ENCODE data around the gene CPNE6. TPM values are rescaled to one million over a fixed set of nuclear protein-coding genes. Genes with fewer than 3 reads are reported as not detected.

The CPNE6 gene
- polyA plus RNA-seq, 1 of the 3 experiments (the other 2 are of a cell fraction) = not detected

DNA sequence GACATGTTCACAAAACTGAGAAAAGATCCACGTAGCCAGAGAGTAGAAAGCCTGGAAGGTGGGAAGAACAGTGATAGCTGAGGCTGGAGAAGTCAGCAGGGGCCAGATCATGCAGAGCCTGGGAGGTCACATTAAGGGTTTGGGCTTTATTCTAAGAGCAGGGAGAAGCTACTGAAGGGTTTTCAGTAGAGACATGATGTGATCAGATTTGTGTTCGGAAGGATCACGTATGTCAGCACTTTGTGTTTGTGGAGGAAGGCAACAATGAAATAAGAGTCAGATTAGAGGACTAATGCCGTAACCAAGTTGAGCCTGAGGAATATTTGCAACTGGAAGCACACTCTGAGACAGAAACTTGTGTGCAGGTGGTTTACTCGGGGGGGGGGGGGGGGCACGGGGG lies 18.5 kb downstream of the CPNE6 start:
- POLR2A ChIA-PET = interaction anchor here (1.0 to 6.2 kb wide), 6 partner anchors 8 to 38 kb away, joined by 4 to 44 read pairs (median 4); partner anchors contain the start of gene CARMIL3
- 89% methylated on average over 6 of the region's 6 CpGs for WGBS (ENCODE audit: low lambda C conversion rate)

DNA sequence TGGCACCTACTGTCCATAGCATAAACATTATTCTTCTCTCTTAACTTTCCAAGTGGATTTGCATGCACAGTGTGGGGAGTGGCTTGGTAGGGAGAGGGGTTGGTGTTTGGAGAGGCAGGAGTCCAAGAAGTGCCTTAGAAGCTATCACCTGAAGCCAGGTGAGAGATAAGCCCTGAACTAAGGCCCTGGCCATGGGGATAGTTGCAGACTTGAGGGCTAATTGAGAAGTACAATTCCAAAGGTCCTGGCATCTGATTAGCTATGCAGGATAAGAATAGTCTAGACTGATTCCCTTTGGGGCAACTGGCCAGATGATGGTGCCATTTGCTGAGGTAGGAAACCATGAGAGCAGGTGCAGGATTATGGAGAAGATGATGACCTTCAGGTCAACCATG lies 20.7 kb downstream of the CPNE6 start:
- Histone ChIP-seq H3K4me3 (ENCODE audit: low read depth in 2 of 2, low read length in 1 of 2) (no peak overlapping the region), H3K36me3 (replicated peaks in 1 of 2; ENCODE audit: control insufficient read depth in 1 of 2, insufficient read depth in 2 of 2, low read length in 1 of 2) (no peaks in the 10 kb centered on the region), H3K9me3 (no peaks in the 10 kb centered on the region), H3K4me1 (ENCODE audit: control insufficient read depth in 1 of 2, insufficient read depth in 2 of 2, low read depth in 1 of 2, low read length in 1 of 2) (peaks cover 12 to 19% of the 10 kb centered on the region in 2 experiments; a peak in 2 of 4 replicates), H3K79me2 (ENCODE audit: insufficient read depth) (peaks cover 16% of the 10 kb centered on the region), H3K27me3 (ENCODE audit: insufficient read depth) (no peaks in the 10 kb centered on the region), H3K27ac (ENCODE audit: low read depth in 2 of 2, low read length in 1 of 2) (no peak overlapping the region), H2AFZ (ENCODE audit: low read depth) (no peak overlapping the region), H3F3A (replicated peaks; ENCODE audit: insufficient read depth) (peaks cover 3% of the 10 kb centered on the region), H3K9me2 (no peaks in the 10 kb centered on the region), H4K20me1 (ENCODE audit: insufficient read depth) (no peaks in the 10 kb centered on the region), H3K9ac (no peak overlapping the region), H3K4me2 (no peak overlapping the region)
- ChIA-PET CTCF (interaction anchor here (1.9 to 25.4 kb wide), 4 partner anchors 14 to 69 kb away, joined by 7 to 1159 read pairs (median 113); partner anchors contain the start of genes CARMIL3, CPNE6, DCAF11 and IRF9), POLR2A (interaction anchor here (0.8 to 6.2 kb wide), 2 partner anchors 34 to 40 kb away, joined by 3 to 44 read pairs; no protein-coding TSS in a partner anchor)
- TF ChIP-seq, protein P1, sequence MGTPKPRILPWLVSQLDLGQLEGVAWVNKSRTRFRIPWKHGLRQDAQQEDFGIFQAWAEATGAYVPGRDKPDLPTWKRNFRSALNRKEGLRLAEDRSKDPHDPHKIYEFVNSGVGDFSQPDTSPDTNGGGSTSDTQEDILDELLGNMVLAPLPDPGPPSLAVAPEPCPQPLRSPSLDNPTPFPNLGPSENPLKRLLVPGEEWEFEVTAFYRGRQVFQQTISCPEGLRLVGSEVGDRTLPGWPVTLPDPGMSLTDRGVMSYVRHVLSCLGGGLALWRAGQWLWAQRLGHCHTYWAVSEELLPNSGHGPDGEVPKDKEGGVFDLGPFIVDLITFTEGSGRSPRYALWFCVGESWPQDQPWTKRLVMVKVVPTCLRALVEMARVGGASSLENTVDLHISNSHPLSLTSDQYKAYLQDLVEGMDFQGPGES (IDR thresholded peaks at IDR 0.05; ENCODE audit: low read depth, low read length) = no peak
- TF ChIP-seq FOXJ3 (CRISPR knock-in tag; IDR thresholded peaks at IDR 0.05) = no peak
- TF ChIP-seq, protein P2, sequence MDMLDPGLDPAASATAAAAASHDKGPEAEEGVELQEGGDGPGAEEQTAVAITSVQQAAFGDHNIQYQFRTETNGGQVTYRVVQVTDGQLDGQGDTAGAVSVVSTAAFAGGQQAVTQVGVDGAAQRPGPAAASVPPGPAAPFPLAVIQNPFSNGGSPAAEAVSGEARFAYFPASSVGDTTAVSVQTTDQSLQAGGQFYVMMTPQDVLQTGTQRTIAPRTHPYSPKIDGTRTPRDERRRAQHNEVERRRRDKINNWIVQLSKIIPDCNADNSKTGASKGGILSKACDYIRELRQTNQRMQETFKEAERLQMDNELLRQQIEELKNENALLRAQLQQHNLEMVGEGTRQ (IDR thresholded peaks at IDR 0.05; ENCODE audit: borderline replicate concordance, low read depth, low read length) = no peak
- no peak for TF ChIP-seq TEAD4 (IDR thresholded peaks at IDR 0.05; ENCODE audit: borderline replicate concordance, insufficient read depth)
- TF ChIP-seq MXI1 (IDR thresholded peaks at IDR 0.05; ENCODE audit: low read depth, low read length) = no peak
- no peak for TF ChIP-seq GATA2 (CRISPR knock-in tag; IDR thresholded peaks at IDR 0.05)
- no peak for TF ChIP-seq ZBTB33 (IDR thresholded peaks at IDR 0.05; ENCODE audit: borderline replicate concordance, low read depth)
- TF ChIP-seq YY1 (IDR thresholded peaks at IDR 0.05; ENCODE audit: low read depth) = no peak
- TF ChIP-seq TAF1 (IDR thresholded peaks at IDR 0.05; ENCODE audit: borderline replicate concordance, low read depth, low read length) = no peak
- no peak for TF ChIP-seq FOSL2 (IDR thresholded peaks at IDR 0.05; ENCODE audit: borderline replicate concordance, low read depth)
- no peak for TF ChIP-seq ELF1 (IDR thresholded peaks at IDR 0.05)
- TF ChIP-seq, protein P3, sequence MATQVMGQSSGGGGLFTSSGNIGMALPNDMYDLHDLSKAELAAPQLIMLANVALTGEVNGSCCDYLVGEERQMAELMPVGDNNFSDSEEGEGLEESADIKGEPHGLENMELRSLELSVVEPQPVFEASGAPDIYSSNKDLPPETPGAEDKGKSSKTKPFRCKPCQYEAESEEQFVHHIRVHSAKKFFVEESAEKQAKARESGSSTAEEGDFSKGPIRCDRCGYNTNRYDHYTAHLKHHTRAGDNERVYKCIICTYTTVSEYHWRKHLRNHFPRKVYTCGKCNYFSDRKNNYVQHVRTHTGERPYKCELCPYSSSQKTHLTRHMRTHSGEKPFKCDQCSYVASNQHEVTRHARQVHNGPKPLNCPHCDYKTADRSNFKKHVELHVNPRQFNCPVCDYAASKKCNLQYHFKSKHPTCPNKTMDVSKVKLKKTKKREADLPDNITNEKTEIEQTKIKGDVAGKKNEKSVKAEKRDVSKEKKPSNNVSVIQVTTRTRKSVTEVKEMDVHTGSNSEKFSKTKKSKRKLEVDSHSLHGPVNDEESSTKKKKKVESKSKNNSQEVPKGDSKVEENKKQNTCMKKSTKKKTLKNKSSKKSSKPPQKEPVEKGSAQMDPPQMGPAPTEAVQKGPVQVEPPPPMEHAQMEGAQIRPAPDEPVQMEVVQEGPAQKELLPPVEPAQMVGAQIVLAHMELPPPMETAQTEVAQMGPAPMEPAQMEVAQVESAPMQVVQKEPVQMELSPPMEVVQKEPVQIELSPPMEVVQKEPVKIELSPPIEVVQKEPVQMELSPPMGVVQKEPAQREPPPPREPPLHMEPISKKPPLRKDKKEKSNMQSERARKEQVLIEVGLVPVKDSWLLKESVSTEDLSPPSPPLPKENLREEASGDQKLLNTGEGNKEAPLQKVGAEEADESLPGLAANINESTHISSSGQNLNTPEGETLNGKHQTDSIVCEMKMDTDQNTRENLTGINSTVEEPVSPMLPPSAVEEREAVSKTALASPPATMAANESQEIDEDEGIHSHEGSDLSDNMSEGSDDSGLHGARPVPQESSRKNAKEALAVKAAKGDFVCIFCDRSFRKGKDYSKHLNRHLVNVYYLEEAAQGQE (IDR thresholded peaks at IDR 0.05; ENCODE audit: low read depth, low read length) = no peak
- no peak for TF ChIP-seq NFIC (IDR thresholded peaks at IDR 0.05; ENCODE audit: borderline replicate concordance)
- DNase-seq = no peak

More for the DNA sequence above, 18.5 kb downstream of the CPNE6 start:
- no peaks in the 10 kb centered on the region for H4K20me1 ChIP-seq (ENCODE audit: insufficient read depth)
- TF ChIP-seq EZH2phosphoT487 (IDR thresholded peaks at IDR 0.05; ENCODE audit: borderline replicate concordance, low read depth) (no peak), YY1 (IDR thresholded peaks at IDR 0.05; ENCODE audit: low read depth) (no peak), GABPA (IDR thresholded peaks at IDR 0.05; ENCODE audit: low read depth) (no peak), JUND (IDR thresholded peaks at IDR 0.05) (no peak)
- DNase-seq = no peak
- H3K4me1 ChIP-seq (ENCODE audit: control insufficient read depth in 1 of 2, insufficient read depth in 2 of 2, low read depth in 1 of 2, low read length in 1 of 2) = peaks cover 3 to 7% of the 10 kb centered on the region in 2 experiments; a peak in 1 of 4 replicates
- H3K4me2 ChIP-seq = no peak overlapping the region
- peaks cover 3% of the 10 kb centered on the region for H3F3A ChIP-seq (replicated peaks; ENCODE audit: insufficient read depth)
- H3K4me3 ChIP-seq (ENCODE audit: low read depth in 2 of 2, low read length in 1 of 2) = no peak overlapping the region
- no peak overlapping the region for H3K27ac ChIP-seq (ENCODE audit: low read depth in 2 of 2, low read length in 1 of 2)
- H3K27me3 ChIP-seq (ENCODE audit: insufficient read depth) = no peaks in the 10 kb centered on the region
- H3K9me3 ChIP-seq = no peaks in the 10 kb centered on the region
- CTCF ChIA-PET = interaction anchor here (1.1 to 25.4 kb wide), 10 partner anchors 16 to 127 kb away, joined by 3 to 1159 read pairs (median 4); partner anchors contain the start of genes CARMIL3, CPNE6, DCAF11 and NRL
- no peak overlapping the region for H2AFZ ChIP-seq (ENCODE audit: low read depth)
- H3K9me2 ChIP-seq = no peaks in the 10 kb centered on the region
- no peaks in the 10 kb centered on the region for H3K36me3 ChIP-seq (replicated peaks in 1 of 2; ENCODE audit: control insufficient read depth in 1 of 2, insufficient read depth in 2 of 2, low read length in 1 of 2)
- peaks cover 4% of the 10 kb centered on the region; the same call in 1 of the 2 replicates for H3K79me2 ChIP-seq (ENCODE audit: insufficient read depth)
- no peak overlapping the region for H3K9ac ChIP-seq

Measured in SK-N-SH (cell line).